ENCODE data around the gene GPS1.

Gene GPS1

DNA sequence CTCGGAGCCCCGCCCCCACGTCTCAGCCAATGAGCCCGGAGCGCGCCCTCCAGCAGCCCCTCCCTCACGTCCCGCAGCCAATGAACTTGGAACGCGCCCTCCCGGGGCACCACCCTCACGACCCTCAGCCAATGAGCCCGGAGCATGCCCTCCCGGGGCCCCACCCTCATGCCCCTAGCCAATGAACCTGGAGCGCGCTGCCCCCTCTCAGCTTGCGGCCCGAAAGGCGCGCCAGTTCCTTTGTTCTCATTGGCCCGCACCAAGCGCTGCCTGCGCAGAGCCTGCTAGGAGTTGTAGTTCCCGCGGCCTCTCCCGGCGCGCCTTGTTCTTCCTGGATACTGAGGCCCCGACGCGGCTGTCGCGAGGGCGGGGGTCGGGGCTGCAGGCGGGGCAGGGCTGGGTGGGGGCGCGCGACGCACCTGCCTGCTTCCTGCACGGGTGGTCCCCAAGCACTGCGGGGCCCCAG, 28.7 kb upstream of the GPS1 start, which contains the start of gene LRRC45:
TSS of gene LRRC45 (plus strand) at position 325 of the 466 bp plus-strand sequence. CDS start 339 bp downstream, outside the sequence.
- DNase-seq (ENCODE audit: low read depth in 2 of 2) = peak; percentile 100
- peak within 1 kb of the TSS; percentile 73 to 94 for H3K4me3 ChIP-seq (replicated peaks in 1 of 2; ENCODE audit: low read depth in 2 of 2, low read length in 2 of 2)

GRCh38 chr17:82023447-82024241, 28.1 kb upstream of the GPS1 start:
- peak overlapping the region; percentile 55 to 71 for H3K4me3 ChIP-seq (replicated peaks in 1 of 2; ENCODE audit: low read depth in 2 of 2, low read length in 2 of 2)
- TF ChIP-seq, protein P1, sequence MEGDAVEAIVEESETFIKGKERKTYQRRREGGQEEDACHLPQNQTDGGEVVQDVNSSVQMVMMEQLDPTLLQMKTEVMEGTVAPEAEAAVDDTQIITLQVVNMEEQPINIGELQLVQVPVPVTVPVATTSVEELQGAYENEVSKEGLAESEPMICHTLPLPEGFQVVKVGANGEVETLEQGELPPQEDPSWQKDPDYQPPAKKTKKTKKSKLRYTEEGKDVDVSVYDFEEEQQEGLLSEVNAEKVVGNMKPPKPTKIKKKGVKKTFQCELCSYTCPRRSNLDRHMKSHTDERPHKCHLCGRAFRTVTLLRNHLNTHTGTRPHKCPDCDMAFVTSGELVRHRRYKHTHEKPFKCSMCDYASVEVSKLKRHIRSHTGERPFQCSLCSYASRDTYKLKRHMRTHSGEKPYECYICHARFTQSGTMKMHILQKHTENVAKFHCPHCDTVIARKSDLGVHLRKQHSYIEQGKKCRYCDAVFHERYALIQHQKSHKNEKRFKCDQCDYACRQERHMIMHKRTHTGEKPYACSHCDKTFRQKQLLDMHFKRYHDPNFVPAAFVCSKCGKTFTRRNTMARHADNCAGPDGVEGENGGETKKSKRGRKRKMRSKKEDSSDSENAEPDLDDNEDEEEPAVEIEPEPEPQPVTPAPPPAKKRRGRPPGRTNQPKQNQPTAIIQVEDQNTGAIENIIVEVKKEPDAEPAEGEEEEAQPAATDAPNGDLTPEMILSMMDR (IDR thresholded peaks at IDR 0.05; ENCODE audit: low read depth, low read length) = no peak
- DNase-seq (ENCODE audit: low read depth in 2 of 2) = peak in 1 of 2 donors; percentile 24

More for the DNA sequence above, 28.7 kb upstream of the GPS1 start, which contains the start of gene LRRC45:
- TF ChIP-seq, protein P1 (IDR thresholded peaks at IDR 0.05; ENCODE audit: low read depth, low read length) = no peak

- H3K4me3 ChIP-seq (replicated peaks in 1 of 2; ENCODE audit: low read depth in 2 of 2, low read length in 2 of 2) = no peak overlapping the region
- TF ChIP-seq, protein P1 (IDR thresholded peaks at IDR 0.05; ENCODE audit: low read depth, low read length) = no peak
- no peak for DNase-seq (ENCODE audit: low read depth in 2 of 2)
These were observed 26.8 kb upstream of the GPS1 start for GRCh38 chr17:82024859-82025258.

DNA sequence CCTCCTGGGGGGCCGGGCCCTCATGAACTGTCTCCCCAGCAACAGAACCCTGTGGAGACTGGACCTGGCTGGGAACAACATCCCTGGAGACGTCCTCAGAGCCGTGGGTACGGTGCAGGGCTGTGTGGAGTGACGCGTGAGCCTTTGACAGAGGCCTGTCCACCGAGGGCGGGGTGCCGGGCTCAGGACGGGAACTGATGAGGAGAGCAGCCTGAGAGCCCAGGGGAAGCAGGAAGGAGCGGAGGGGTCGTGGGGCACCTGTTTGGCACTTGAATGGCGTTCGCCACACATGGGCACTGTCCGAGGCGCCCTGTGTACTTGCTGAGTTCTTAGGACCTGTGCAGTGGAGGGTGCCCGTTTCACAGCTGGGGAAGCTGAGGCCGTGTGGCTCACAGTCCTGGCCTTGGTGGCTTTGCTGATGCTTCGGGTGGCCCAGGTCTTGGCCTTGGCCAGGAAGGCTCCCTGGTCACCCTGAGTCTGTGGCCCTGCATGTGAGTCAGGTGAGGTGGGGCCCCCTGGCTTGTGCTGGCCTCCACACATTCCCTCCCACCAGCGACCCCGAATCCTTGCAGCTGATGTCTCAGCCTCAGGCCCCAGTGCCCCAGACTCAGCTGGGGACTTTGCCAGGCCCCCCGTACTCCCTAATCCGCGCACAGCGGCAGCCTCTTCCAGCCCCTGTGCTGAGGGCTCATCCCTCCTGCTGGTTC, 26.1 kb upstream of the GPS1 start:
- no peak overlapping the region for H3K4me3 ChIP-seq (replicated peaks in 1 of 2; ENCODE audit: low read depth in 2 of 2, low read length in 2 of 2)
- TF ChIP-seq, protein P1 (IDR thresholded peaks at IDR 0.05; ENCODE audit: low read depth, low read length) = no peak
- DNase-seq (ENCODE audit: low read depth in 2 of 2) = no peak

- DNase-seq (ENCODE audit: low read depth in 2 of 2) = no peak
- no peak overlapping the region for H3K4me3 ChIP-seq (replicated peaks in 1 of 2; ENCODE audit: low read depth in 2 of 2, low read length in 2 of 2)
- TF ChIP-seq, protein P1 (IDR thresholded peaks at IDR 0.05; ENCODE audit: low read depth, low read length) = no peak
These were observed 23.5 kb upstream of the GPS1 start for GRCh38 chr17:82028246-82028645.

- TF ChIP-seq, protein P1 (IDR thresholded peaks at IDR 0.05; ENCODE audit: low read depth, low read length) = no peak
- H3K4me3 ChIP-seq (replicated peaks in 1 of 2; ENCODE audit: low read depth in 2 of 2, low read length in 2 of 2) = no peak overlapping the region
- no peak for DNase-seq (ENCODE audit: low read depth in 2 of 2)
These were observed 22.7 kb upstream of the GPS1 start for GRCh38 chr17:82028966-82029365.

All from cardiac fibroblast (primary cell).